HG03460 (cell line): ENCODE measurements around the gene CCDC102A.

Experiments
- ATAC-seq: cut with Tn5 transposase; IDR thresholded peaks from one replicate; pipeline ENCODE4 v1.9.1; 2021; ENCODE audit not compliant: unreplicated experiment

The CCDC102A gene

DNA sequence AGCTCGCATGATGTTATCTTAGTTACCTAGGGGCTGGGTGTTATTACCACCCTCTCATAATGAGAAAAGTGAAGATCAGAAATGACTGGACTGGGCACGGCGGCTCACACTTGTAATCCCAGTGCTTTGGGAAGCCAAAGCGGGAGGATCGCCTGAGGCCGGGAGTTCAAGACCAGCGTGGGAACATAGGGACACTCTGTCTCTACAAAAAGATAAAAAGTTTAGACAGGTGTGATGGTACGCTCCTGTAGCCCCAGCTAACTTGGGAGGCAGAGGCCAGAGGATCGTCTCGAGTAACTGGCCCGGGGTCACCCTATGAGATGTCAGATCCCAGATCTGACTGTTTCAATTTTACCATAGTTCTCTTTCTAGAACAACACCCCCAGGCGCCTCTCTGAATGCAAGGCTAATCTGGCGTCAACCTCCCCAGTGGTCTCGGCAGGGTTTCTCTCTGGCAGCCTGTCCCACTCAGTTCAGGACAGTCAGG, 1.9 kb upstream of the CCDC102A start:
- ATAC-seq, result no peak

DNA sequence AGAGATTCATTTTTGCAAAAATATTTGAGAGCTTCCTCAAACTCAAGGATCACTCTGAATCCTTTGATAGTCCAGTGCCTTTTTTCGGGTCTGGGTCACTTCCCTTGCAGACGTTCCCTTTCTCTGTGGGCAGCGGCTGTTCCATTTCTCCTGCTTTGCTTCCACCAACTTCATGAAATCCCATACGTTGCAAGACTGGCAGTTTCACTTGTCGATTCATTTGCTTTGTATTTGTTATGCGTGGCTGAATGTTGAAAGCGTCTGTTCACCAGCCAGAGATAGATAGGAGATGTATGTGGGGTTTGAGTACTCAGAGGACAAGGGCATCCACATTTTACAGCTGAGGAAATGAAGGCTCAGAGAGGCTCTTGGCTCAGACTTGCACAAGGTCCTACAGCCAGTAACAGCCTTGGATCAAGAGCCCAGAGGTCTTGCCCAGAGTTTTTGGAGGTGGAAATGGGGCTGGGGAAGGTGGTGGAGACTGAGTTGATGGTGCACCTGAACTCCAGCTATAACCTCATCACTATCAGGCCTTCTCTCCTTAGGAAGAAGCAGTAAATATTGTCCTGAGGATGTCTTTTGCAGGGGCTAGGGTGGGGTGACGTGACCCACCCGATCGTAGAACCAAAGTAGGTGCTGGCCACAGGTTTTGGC, 1.3 kb upstream of the CCDC102A start:
- ATAC-seq, result no peak

DNA sequence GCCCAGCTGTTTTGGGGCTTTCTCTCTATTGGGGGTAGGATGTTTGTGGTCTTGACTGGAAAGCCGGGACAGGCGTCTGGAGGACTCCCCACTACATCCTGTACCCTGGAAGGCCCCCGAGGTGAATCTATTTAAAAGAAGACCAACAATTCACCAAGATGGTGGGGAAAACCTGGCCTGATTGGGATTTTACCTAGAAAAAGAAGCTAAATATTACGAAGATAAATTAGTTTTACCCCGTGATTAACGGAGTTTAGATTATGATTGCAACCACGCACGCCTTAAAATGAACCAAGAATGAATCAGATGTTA, 779 bp upstream of the CCDC102A start:
- no peak for ATAC-seq

GRCh38 chr16:57535680-57536305, 578 bp downstream of the CCDC102A start:
- ATAC-seq, result peak; percentile 49

DNA sequence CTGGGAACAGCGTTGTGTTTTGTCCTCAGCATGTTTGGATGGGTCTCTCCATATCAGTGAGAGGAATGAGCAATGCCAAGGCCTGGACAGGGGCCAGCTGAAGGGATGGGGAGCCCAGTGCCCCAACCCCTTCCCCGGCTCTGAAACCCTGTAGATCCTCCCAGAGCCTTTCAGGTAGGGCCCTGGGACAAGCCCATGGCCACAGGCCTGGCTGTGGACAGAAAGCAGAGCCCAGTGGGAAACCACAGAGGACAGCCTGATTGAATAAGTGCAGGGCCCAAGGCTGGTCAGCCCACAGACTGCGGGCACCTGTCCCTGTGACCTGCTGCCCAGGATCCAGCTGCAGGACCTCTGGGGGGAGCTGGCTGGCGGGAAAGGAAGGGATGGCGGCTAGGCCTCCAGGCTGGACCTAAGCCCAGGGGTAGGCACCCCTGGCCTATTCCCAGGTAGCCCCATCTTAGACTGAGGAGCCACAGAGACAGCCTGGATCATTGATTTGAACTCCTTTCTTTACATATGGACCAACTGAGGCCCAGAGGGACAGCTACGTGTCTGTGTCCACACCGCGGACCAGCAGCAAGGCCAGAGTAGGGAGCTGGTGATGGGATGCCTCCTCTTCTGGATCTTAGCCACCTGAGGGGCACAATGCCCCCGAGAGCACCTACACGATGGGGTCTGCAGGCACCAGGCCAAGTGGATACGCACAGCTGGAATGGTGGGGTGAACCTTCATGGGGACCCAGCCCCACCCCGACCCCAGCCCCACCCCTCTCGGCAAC, 1.3 kb downstream of the CCDC102A start:
- ATAC-seq, result no peak

- no peak for ATAC-seq
Observed at GRCh38 chr16:57534337-57534880, 2.0 kb downstream of the CCDC102A start.

- ATAC-seq, result no peak
Observed at GRCh38 chr16:57533431-57534336, 2.7 kb downstream of the CCDC102A start.

GRCh38 chr16:57532266-57532625, 4.1 kb downstream of the CCDC102A start:
- ATAC-seq, result no peak

DNA sequence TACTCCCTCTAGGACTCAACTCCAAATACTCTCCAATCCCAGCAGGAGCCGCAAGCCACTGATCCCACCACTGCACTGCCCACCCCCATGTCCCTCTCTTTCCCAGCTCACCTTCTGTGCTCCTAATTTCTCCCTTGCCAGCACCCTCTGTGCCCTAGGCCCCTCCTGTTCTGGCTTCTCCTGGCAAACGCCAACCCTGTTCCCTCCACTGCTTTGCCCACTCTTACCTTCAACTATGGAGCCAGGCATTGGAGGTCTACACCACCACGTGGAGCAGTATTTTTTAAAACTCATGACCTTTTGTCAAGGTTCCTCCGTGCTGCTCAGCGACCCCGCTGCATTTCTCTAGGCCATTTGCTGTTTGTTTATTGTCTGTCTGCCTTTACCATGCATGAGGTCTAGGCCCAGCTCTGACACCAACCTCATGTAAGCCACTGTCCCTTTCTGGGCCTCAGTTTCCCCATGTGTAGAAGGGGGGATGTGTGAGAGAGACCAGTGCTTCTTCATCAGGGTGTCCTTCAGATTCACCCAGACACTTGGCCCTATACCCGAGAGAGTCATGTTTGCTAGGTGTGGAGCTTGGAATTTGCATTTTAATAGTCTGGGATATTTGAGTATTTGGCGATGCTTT, 4.6 kb downstream of the CCDC102A start:
- no peak for ATAC-seq

GRCh38 chr16:57531253-57531575, 5.2 kb downstream of the CCDC102A start:
- no peak for ATAC-seq

GRCh38 chr16:57530522-57531252, 5.7 kb downstream of the CCDC102A start:
- ATAC-seq, result no peak

DNA sequence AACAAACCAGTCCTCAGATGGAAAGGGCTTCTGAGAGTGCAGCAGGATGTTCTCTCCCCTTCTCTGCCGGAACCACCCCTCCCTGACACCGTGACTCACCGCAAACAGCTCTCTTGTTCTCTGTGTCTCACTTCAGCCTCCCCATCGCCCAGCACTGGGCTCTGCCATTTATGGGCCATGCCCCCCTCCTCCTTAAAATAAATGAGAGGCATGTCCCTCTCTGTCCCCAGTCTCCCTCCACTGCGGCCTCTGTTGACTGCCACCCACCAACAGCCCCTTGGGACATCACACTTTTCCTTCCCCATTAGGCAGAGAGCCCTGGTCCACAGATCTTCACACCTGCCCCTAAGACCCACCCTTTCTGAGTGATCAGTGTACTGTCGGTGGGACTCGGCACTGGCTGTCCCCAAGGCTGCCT, 6.3 kb downstream of the CCDC102A start:
- no peak for ATAC-seq

DNA sequence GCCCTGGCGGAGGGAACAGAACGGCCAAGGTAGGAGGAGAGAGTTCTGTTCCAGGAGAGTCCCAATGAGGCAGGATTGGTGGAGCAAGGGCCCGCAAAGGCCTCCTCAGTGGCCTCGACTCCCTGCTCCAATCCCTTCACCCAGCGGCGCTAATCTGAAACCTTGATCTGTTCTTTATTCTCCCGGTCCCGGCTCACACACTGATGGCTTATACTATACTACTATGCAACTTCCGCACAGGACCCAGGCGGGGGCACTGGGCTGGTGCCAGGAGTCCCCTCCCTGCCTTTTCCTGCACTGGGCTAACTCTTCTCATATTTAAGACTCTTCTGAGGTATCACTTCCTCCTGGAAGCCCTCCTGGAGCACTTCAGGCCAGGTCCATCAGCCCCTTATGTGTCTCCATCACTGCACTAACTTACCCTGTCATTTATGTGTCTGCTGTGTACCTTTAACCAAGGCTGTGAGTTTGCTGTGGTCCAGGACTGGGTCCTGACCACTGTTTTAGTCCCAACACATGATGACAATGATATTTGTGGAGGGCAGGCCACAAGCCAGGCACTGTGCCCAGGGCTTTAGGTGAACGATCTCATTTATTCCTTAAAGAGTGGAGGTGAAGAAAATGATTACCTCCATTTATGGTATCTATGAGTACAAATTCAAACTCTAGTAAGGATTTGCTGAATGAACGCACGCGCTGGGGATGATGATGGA, 6.8 kb downstream of the CCDC102A start:
- no peak for ATAC-seq

GRCh38 chr16:57528499-57529390, 7.6 kb downstream of the CCDC102A start:
- ATAC-seq, result no peak

GRCh38 chr16:57527610-57528360, 8.6 kb downstream of the CCDC102A start:
- ATAC-seq, result no peak

DNA sequence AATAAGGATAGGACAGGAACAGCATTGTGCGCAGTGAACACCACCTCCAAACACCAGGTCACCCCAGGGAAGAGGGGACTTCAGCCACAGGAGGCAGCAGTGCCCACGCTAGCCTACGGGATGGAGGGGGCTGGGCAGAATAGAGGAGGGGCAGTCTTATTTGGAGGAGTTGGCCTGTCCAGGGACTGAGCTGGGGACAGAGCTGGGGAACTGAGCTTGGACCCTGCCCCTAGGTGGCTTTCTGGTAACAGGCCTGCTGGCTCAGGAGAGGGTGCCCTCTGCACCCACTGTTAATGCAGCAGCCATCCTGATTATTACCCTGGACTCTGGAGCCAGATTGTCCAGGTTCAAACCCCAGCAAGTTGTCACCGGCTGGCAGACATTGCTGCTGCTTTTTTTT, 9.3 kb downstream of the CCDC102A start:
- ATAC-seq, result no peak

DNA sequence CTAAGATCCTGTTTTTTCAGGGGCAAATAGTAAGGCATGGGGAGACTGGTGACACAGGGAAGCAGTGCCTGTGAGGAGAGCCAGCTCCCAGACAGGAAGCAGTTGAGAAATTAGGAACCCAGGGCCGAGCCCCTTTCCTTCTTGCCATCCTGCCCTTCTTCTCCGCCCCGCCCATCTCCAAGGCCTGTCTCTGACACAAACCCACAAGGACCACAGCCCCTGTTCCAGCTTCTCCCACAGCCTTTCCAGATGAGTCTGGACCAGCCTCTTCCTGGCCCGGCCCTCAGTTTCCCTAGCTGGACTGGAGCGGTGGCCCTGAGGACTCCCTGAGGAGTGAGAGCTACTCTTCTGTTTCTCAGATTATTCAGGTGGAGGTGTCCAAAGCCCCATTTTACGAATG, 9.9 kb downstream of the CCDC102A start:
- ATAC-seq, result no peak

DNA sequence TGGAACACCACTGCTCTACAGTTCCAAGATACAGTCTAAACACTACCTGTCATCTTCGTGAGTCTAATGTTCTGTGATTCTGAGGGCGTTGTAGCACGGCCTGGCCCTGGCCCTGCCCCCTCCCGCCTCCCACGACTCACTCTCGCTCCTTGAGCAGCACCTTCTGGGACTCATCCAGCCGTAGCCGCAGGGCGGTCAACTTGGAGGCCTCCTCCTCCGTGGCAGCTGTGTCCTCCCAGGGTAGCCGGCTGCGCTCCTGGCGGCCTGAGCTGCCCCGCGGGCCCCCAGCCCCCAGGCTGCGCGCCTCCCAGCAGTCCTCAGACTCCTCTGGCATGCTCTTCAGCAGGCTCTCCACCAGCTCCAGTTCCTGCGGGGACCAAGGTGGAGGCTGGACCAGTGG, 10.6 kb downstream of the CCDC102A start:
- no peak for ATAC-seq
